HCT116 (cell line): Measurements from ENCODE around the gene CXorf49B. TPM values are rescaled to one million over a fixed set of nuclear protein-coding genes. Genes with fewer than 3 reads are reported as not detected.
"Not testable (repeated sequence)": the region's sequence is repeated elsewhere in the genome, so short reads cannot be mapped to it uniquely, and the experiment has no call there.

Source experiments
- ATAC-seq: fragments of 200-7000 bp; cut with Tn5 transposase; 2 replicates; pipeline ENCODE4 v1.9.1; 2020; ENCODE audit warnings: mild to moderate bottlenecking, moderate library complexity
- Bru-seq: library from RNA; stranded (reverse); fragments of 400-500 nt; gene quantifications from one replicate; lab custom pipeline; 2021; lab: Mats Ljungman, UMichigan
- BruChase-seq, 2 experiments: library from RNA; stranded (reverse); fragments of 400-500 nt; gene quantifications; one replicate each; lab custom pipeline; 2021; lab: Mats Ljungman, UMichigan
- BruUV-seq: library from RNA; stranded (reverse); fragments of 400-500 nt; replicated peaks from 2 replicates; lab custom pipeline; 2021; lab: Mats Ljungman, UMichigan
- CTCF ChIA-PET: fragments of 300-600 bp; sonication (Branson Sonifier 250); formaldehyde crosslinking; loops from one replicate; lab custom pipeline; 2021; ENCODE audit warnings: antibody characterized with exemption; lab: Charles Lee
- POLR2A ChIA-PET: fragments of 300-600, 350-600 bp; sonication (Branson Sonifier 250); formaldehyde crosslinking; loops from one replicate; lab custom pipeline; 2021; ENCODE audit warnings: antibody characterized with exemption; lab: Charles Lee
- RAD21 ChIA-PET, 2 experiments: fragments of 300-600 bp; sonication (Branson Sonifier 250); formaldehyde crosslinking; loops; one replicate each; lab custom pipeline; 2023; ENCODE audit warnings: low total read pairs in 2 of 2; ENCODE audit not compliant: uncharacterized antibody in 2 of 2, unreplicated experiment in 2 of 2, low non-redundant PET in 1 of 2; lab: Charles Lee
- DNase-seq: peaks from one replicate; pipeline ENCODE4 v3.0.0-alpha.2; 2010; ENCODE audit warnings: low read depth, low spot score
- H2AFZ ChIP-seq: fragments of 200-600 bp; shearing (Covaris generic), sonication (generic); 2 replicates; pipeline ENCODE4 v1.6.1; 2017; ENCODE audit warnings: low read depth, mixed run types, mixed read lengths, antibody characterized with exemption, low read length; ENCODE audit not compliant: poor library complexity, severe bottlenecking
- H3K27ac ChIP-seq: 2 replicates; pipeline ENCODE4 v1.5.1; 2012; ENCODE audit warnings: low read depth, low read length
- H3K27me3 ChIP-seq: fragments of 200-600 bp; sonication (generic); 2 replicates; pipeline ENCODE4 v1.6.1; 2016; ENCODE audit warnings: mixed run types, low read length, mixed read lengths; ENCODE audit not compliant: insufficient read depth
- H3K36me3 ChIP-seq, 2 experiments: fragments of 200-500 bp in 1 of 2; fragments of 200-600 bp in 1 of 2; sonication (Bioruptor generic) in 1 of 2; sonication (generic) in 1 of 2; 2 replicates each; pipeline versions ENCODE4 v1.5.1 to v1.6.1; 2014 to 2016; ENCODE audit warnings: low read length in 2 of 2, inconsistent platforms in 1 of 2, mixed read lengths in 1 of 2, mixed run types in 1 of 2; ENCODE audit not compliant: insufficient read depth in 2 of 2, control insufficient read depth in 1 of 2
- H3K4me1 ChIP-seq, 2 experiments: fragments of 200-600 bp in 1 of 2; sonication (generic) in 1 of 2; 2 replicates each; pipeline versions ENCODE4 v1.5.1 to v1.6.1; 2012 to 2017; ENCODE audit warnings: low read length in 2 of 2, inconsistent platforms in 1 of 2, mild to moderate bottlenecking in 1 of 2, mixed read lengths in 1 of 2, mixed run types in 1 of 2, moderate library complexity in 1 of 2; ENCODE audit not compliant: insufficient read depth in 2 of 2, control insufficient read depth in 1 of 2
- H3K4me2 ChIP-seq: fragments of 200-600 bp; sonication (generic); 2 replicates; pipeline ENCODE4 v1.6.1; 2017; ENCODE audit warnings: mixed run types, low read length, mixed read lengths
- H3K4me3 ChIP-seq, 2 experiments: fragments of 200-600 bp in 1 of 2; sonication (generic) in 1 of 2; replicated peaks in 1 of 2; 2 replicates each; pipeline ENCODE4 v1.5.1; 2011 to 2016; ENCODE audit warnings: low read length in 2 of 2, control low read depth in 1 of 2, low read depth in 1 of 2, mild to moderate bottlenecking in 1 of 2, mixed read lengths in 1 of 2, mixed run types in 1 of 2
- H3K79me2 ChIP-seq: fragments of 200-600 bp; sonication (generic); 2 replicates; pipeline ENCODE4 v1.6.1; 2017; ENCODE audit warnings: mild to moderate bottlenecking, mixed run types, low read length, moderate library complexity, mixed read lengths; ENCODE audit not compliant: insufficient read depth
- H3K9ac ChIP-seq: fragments of 200-600 bp; sonication (generic); 2 replicates; pipeline ENCODE4 v1.6.1; 2016; ENCODE audit warnings: low read length, mixed read lengths
- H3K9me2 ChIP-seq: fragments of 200-600 bp; sonication (generic), shearing (Covaris generic); 2 replicates; pipeline ENCODE4 v1.6.1; 2017; ENCODE audit warnings: mixed run types, mild to moderate bottlenecking, moderate library complexity; ENCODE audit not compliant: insufficient read depth
- H3K9me3 ChIP-seq, 2 experiments: fragments of 200-500 bp in 1 of 2; fragments of 200-600 bp in 1 of 2; sonication (Bioruptor generic) in 1 of 2; sonication (generic) in 1 of 2; 2 replicates each; pipeline ENCODE4 v1.6.1; 2014 to 2017; ENCODE audit warnings: low read length in 2 of 2, mixed read lengths in 2 of 2, inconsistent platforms in 1 of 2, low read depth in 1 of 2, mild to moderate bottlenecking in 1 of 2, mixed run types in 1 of 2, moderate library complexity in 1 of 2; ENCODE audit not compliant: control insufficient read depth in 1 of 2, insufficient read depth in 1 of 2
- H4K20me1 ChIP-seq: fragments of 200-600 bp; sonication (generic), shearing (Covaris generic); 2 replicates; pipeline ENCODE4 v1.6.1; 2017; ENCODE audit warnings: mixed run types, mild to moderate bottlenecking, moderate library complexity; ENCODE audit not compliant: insufficient read depth
- intact Hi-C: fragments of 100-400 bp; cut with micrococcal nuclease; formaldehyde crosslinking; loops from 2 replicates; pipeline ENCODE4 v1.10.0; 2022
- long read RNA-seq: library from polyadenylated mRNA; unstranded; transcript quantifications from one replicate; pipeline ENCODE4 v2.0.0, GENCODE V29; 2021; ENCODE audit not compliant: unreplicated experiment
- polyA plus RNA-seq: library from polyadenylated mRNA; unstranded; fragments of >200 nt; gene quantifications from 2 replicates; pipeline ENCODE4 v1.2.1, GENCODE V29; 2012; ENCODE audit warnings: missing spikeins
- total RNA-seq: library from RNA; stranded (reverse); gene quantifications from one replicate; pipeline ENCODE4 v1.2.1, GENCODE V29; 2021; ENCODE audit not compliant: unreplicated experiment

CXorf49B gene
- not detected for total RNA-seq
- not detected in 2 replicates for polyA plus RNA-seq
- Bru-seq, nascent RNA: not detected
- not detected for BruChase-seq, experiment 1, labeled RNA remaining after a 6-hour chase
- BruChase-seq, experiment 2, labeled RNA remaining after a 2-hour chase: not detected
- long read RNA-seq: 0 reads

- CTCF ChIA-PET, H3K36me3 ChIP-seq, H3K9me2 ChIP-seq, H3K4me1 ChIP-seq, POLR2A ChIA-PET, H2AFZ ChIP-seq, RAD21 ChIA-PET, H3K9ac ChIP-seq, BruUV-seq, H3K79me2 ChIP-seq, H3K27me3 ChIP-seq, H3K9me3 ChIP-seq, H3K27ac ChIP-seq, DNase-seq, H3K4me2 ChIP-seq, H4K20me1 ChIP-seq, H3K4me3 ChIP-seq, intact Hi-C loops, ATAC-seq: not testable (repeated sequence)
These were observed at the start of gene CXorf49B for GRCh38 chrX:71763049-71763448. TSS of gene CXorf49B (plus strand) at chrX:71763349. CDS start at chrX:71763424, 75 bp downstream.

- H3K9me2 ChIP-seq, RAD21 ChIA-PET, H3K4me3 ChIP-seq, BruUV-seq, H3K36me3 ChIP-seq, H3K4me1 ChIP-seq, ATAC-seq, H3K27me3 ChIP-seq, H3K9ac ChIP-seq, H4K20me1 ChIP-seq, DNase-seq, H3K79me2 ChIP-seq, CTCF ChIA-PET, H3K4me2 ChIP-seq, H3K27ac ChIP-seq, POLR2A ChIA-PET, H3K9me3 ChIP-seq, intact Hi-C loops, H2AFZ ChIP-seq: not testable (repeated sequence)
These were observed 49.1 kb upstream of the CXorf49B start for GRCh38 chrX:71714064-71714463.

- H3K4me3 ChIP-seq, BruUV-seq, H3K27me3 ChIP-seq, H3K36me3 ChIP-seq, RAD21 ChIA-PET, CTCF ChIA-PET, DNase-seq, H3K27ac ChIP-seq, H3K4me1 ChIP-seq, H3K9ac ChIP-seq, H4K20me1 ChIP-seq, H3K4me2 ChIP-seq, POLR2A ChIA-PET, H3K9me2 ChIP-seq, intact Hi-C loops, H3K79me2 ChIP-seq, H3K9me3 ChIP-seq, H2AFZ ChIP-seq: not testable (repeated sequence)
- peak; percentile 54 for ATAC-seq
These were observed 47.6 kb upstream of the CXorf49B start for GRCh38 chrX:71715551-71715950.

DNA sequence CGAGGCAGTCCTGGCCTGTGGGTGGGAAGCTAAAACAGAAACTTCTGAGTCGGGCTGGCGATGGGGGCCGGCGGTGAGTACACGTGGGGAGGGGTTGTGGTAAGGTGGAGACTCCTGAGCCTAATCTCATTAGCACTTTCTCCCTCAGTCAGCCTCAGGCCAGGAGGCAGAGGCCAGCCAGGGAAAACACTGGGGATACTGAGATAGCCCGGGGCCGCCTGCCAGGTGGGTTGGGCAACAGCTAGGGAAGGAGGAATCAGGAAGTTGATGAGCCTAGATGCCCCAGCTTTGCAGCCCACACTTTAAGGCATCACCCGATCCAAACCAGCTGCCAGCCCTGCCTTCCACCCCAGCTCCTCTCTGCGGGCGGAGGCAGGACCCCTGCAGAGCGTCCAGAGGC lies 46.8 kb upstream of the CXorf49B start:
- H3K27ac ChIP-seq, H3K27me3 ChIP-seq, H3K36me3 ChIP-seq, H3K9me2 ChIP-seq, H4K20me1 ChIP-seq, intact Hi-C loops, BruUV-seq, H2AFZ ChIP-seq, CTCF ChIA-PET, RAD21 ChIA-PET, H3K79me2 ChIP-seq, DNase-seq, H3K4me2 ChIP-seq, POLR2A ChIA-PET, ATAC-seq, H3K4me1 ChIP-seq, H3K9ac ChIP-seq, H3K4me3 ChIP-seq, H3K9me3 ChIP-seq: not testable (repeated sequence)
